Measurements from ENCODE around the gene HTRA2.

HTRA2 gene

DNA sequence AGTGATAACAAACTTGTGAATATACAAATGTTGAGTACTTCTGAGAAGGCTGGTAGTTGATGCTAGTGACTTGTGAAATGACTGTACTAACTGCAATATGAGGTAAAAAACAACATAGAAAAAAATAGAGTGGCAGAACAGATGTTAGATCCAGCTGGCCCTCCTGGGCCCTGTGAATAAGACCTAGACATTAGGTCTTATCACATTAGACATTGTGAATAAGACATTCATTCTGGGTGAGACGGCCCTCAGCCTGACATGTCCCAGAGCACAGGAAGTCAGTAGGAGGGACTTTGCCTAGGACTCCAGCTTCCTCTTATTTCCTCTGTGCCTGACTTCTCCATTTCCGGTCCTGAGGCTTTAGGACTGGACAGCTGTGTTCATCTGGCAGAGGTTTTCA, 47.7 kb downstream of the HTRA2 start:
- H3K27me3 ChIP-seq (ENCODE audit: control insufficient read depth, insufficient read depth, low read length): peaks cover 6% of the 10 kb centered on the region
- no peaks in the 10 kb centered on the region for H3K4me1 ChIP-seq (ENCODE audit: control insufficient read depth, insufficient read depth, low read length)
- no peaks in the 10 kb centered on the region for H3K36me3 ChIP-seq (ENCODE audit: control insufficient read depth, insufficient read depth, low read length)
- H3K9ac ChIP-seq (ENCODE audit: low read depth, low read length): no peak overlapping the region
- H3K4me3 ChIP-seq (ENCODE audit: low read depth, low read length): no peak overlapping the region
- H3K9me3 ChIP-seq (ENCODE audit: control insufficient read depth, insufficient read depth, low read length): no peaks in the 10 kb centered on the region

DNA sequence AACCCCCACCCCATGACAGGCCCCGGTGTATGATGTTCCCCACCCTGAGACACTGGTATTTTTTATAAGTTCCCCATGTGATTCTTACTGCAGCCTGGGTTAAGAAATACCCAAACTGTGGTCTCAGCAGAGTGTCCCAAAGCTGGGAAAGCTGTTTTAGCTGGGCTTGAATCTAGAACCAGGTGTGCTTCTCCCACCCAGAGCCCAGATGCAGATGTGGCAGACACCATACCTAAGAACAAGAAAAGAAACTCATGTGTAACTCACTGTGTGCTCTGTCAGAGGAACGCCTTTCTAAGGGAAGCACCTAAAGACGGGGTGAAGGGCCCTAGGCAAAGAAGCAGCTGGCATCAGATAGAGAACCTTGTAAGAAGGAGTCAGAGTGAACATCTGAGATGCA, 48.7 kb downstream of the HTRA2 start:
- no peaks in the 10 kb centered on the region for H3K4me1 ChIP-seq (ENCODE audit: control insufficient read depth, insufficient read depth, low read length)
- no peaks in the 10 kb centered on the region for H3K36me3 ChIP-seq (ENCODE audit: control insufficient read depth, insufficient read depth, low read length)
- H3K9ac ChIP-seq (ENCODE audit: low read depth, low read length): no peak overlapping the region
- H3K9me3 ChIP-seq (ENCODE audit: control insufficient read depth, insufficient read depth, low read length): no peaks in the 10 kb centered on the region
- H3K27me3 ChIP-seq (ENCODE audit: control insufficient read depth, insufficient read depth, low read length): peaks cover 6% of the 10 kb centered on the region
- H3K4me3 ChIP-seq (ENCODE audit: low read depth, low read length): no peak overlapping the region

DNA sequence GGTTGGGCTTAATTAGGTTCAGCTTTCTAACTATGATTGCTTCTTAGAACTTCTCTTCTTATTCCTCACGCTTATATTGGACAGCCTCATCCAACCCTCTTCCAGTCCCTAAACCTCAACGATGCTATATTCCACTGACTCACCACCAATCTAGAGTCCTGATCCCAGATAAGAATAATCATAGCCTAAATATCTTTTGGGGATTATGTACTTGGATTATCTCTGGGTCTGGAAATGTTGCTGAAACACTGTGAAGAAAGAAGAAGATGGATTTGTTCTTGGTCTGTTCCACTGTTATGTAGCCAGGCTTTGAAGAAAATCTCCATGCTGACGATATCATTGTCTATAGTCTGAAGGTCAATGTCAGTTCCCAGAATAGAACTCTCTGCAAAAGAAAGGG, 51.7 kb downstream of the HTRA2 start:
- H3K27me3 ChIP-seq (ENCODE audit: control insufficient read depth, insufficient read depth, low read length): peaks cover 2% of the 10 kb centered on the region
- H3K4me1 ChIP-seq (ENCODE audit: control insufficient read depth, insufficient read depth, low read length): peaks cover 2% of the 10 kb centered on the region
- H3K9ac ChIP-seq (ENCODE audit: low read depth, low read length): no peak overlapping the region
- H3K4me3 ChIP-seq (ENCODE audit: low read depth, low read length): no peak overlapping the region
- H3K9me3 ChIP-seq (ENCODE audit: control insufficient read depth, insufficient read depth, low read length): no peaks in the 10 kb centered on the region
- no peaks in the 10 kb centered on the region for H3K36me3 ChIP-seq (ENCODE audit: control insufficient read depth, insufficient read depth, low read length)

DNA sequence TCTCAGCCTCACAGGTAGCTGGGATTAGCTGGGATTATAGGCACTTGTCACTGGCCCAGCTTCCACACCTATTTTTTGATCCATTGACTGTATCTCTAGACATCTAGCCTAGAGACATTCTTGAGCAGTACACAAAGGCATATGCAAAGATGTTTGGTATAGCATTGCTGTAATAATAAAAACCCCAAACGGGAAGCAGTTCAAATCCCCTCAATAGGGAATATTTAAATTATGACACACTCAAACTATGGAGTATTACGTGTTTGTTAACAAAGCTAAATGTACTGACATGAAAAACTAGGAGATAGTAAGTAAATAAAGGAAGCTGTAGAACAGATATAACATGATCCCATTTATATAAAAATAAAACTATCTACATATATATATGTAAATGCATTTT, 52.5 kb downstream of the HTRA2 start:
- Histone ChIP-seq H3K4me1 (ENCODE audit: control insufficient read depth, insufficient read depth, low read length) (peaks cover 2% of the 10 kb centered on the region), H3K9me3 (ENCODE audit: control insufficient read depth, insufficient read depth, low read length) (no peaks in the 10 kb centered on the region), H3K9ac (ENCODE audit: low read depth, low read length) (no peak overlapping the region), H3K4me3 (ENCODE audit: low read depth, low read length) (no peak overlapping the region), H3K27me3 (ENCODE audit: control insufficient read depth, insufficient read depth, low read length) (peaks cover 2% of the 10 kb centered on the region), H3K36me3 (ENCODE audit: control insufficient read depth, insufficient read depth, low read length) (no peaks in the 10 kb centered on the region)
